ENCODE results near the gene FXYD2. TPM values are rescaled to one million over a fixed set of nuclear protein-coding genes. Genes with fewer than 3 reads are reported as not detected.

FXYD2 gene
- total and polyA plus RNA-seq, 2 donors (not counting 3 experiments of a cell fraction or from before 2014, with no cell fraction given): 0.99 to 1.8 TPM

- dilution Hi-C loops (cut with MboI; ENCODE audit: extremely low pct_ligation_motif_present, low sequenced_read_pairs): no loop called here
- Histone ChIP-seq H3K9me1 (replicated peaks; ENCODE audit: control insufficient read depth, extremely low read depth, insufficient read depth, low read length) (no peaks in the 10 kb centered on the region), H3K4me1 (ENCODE audit: control insufficient read depth, extremely low read depth, insufficient read depth, low read length) (no peaks in the 10 kb centered on the region), H3K27me3 (ENCODE audit: control insufficient read depth in 2 of 2, insufficient read depth in 2 of 2, low read length in 2 of 2) (peaks cover 40 to 41% of the 10 kb centered on the region in 2 experiments), H3K79me2 (ENCODE audit: control insufficient read depth, insufficient read depth, low read length) (no peaks in the 10 kb centered on the region), H3K9me3 (replicated peaks; ENCODE audit: control insufficient read depth, insufficient read depth, low read length) (no peaks in the 10 kb centered on the region), H3K27ac (ENCODE audit: insufficient read depth, low read depth, low read length) (no peak overlapping the region), H3K4me2 (ENCODE audit: insufficient read depth, low read length) (no peak overlapping the region), H3K4me3 (replicated peaks in 1 of 3; ENCODE audit: insufficient read depth in 1 of 3, low read depth in 1 of 3, low read length in 3 of 3) (no peak overlapping the region), H2AFZ (ENCODE audit: low read depth, low read length) (no peak overlapping the region), H4K20me1 (replicated peaks; ENCODE audit: control insufficient read depth, extremely low read depth, insufficient read depth, low read length) (no peaks in the 10 kb centered on the region), H3K36me3 (ENCODE audit: control insufficient read depth in 2 of 2, extremely low read depth in 1 of 2, insufficient read depth in 2 of 2, low read length in 2 of 2) (no peaks in the 10 kb centered on the region), H3K9ac (replicated peaks; ENCODE audit: extremely low read depth, insufficient read depth, low read length) (no peak overlapping the region)
- TF ChIP-seq CTCF (IDR thresholded peaks at IDR 0.05; ENCODE audit: extremely low read depth in 1 of 2, insufficient read depth in 1 of 2, low read depth in 1 of 2, low read length in 2 of 2): no peak
- no peak for TF ChIP-seq MYC (IDR thresholded peaks at IDR 0.05; ENCODE audit: low read depth, low read length)
- TF ChIP-seq FOS (IDR thresholded peaks at IDR 0.05; ENCODE audit: borderline replicate concordance, insufficient read depth, low read length): no peak
- no peak for TF ChIP-seq POLR2A (IDR thresholded peaks at IDR 0.05; ENCODE audit: low read depth, low read length)
- ChIA-PET POLR2A (no interaction called here), CTCF (interaction anchor here (1.2 kb wide), 1 partner anchor 258 kb away, joined by 4 read pairs; no protein-coding TSS in a partner anchor)
- intact Hi-C loops (cut with micrococcal nuclease): no loop called here
- BruUV-seq (replicated peaks): no TSS peak
- no peak for FAIRE-seq
- DNase-seq (ENCODE audit: low read depth, low spot score): no peak
Measured at GRCh38 chr11:117794772-117795629, 29.5 kb downstream of the FXYD2 start.

- Histone ChIP-seq H3K9me3 (replicated peaks; ENCODE audit: control insufficient read depth, insufficient read depth, low read length) (no peaks in the 10 kb centered on the region), H4K20me1 (replicated peaks; ENCODE audit: control insufficient read depth, extremely low read depth, insufficient read depth, low read length) (no peaks in the 10 kb centered on the region), H3K4me1 (ENCODE audit: control insufficient read depth, extremely low read depth, insufficient read depth, low read length) (no peaks in the 10 kb centered on the region), H3K9ac (replicated peaks; ENCODE audit: extremely low read depth, insufficient read depth, low read length) (no peak overlapping the region), H3K4me3 (replicated peaks in 1 of 3; ENCODE audit: insufficient read depth in 1 of 3, low read depth in 1 of 3, low read length in 3 of 3) (no peak overlapping the region), H3K36me3 (ENCODE audit: control insufficient read depth in 2 of 2, extremely low read depth in 1 of 2, insufficient read depth in 2 of 2, low read length in 2 of 2) (no peaks in the 10 kb centered on the region), H3K27ac (ENCODE audit: insufficient read depth, low read depth, low read length) (no peak overlapping the region), H3K79me2 (ENCODE audit: control insufficient read depth, insufficient read depth, low read length) (no peaks in the 10 kb centered on the region), H3K27me3 (ENCODE audit: control insufficient read depth in 2 of 2, insufficient read depth in 2 of 2, low read length in 2 of 2) (peaks cover 35 to 41% of the 10 kb centered on the region in 2 experiments), H3K4me2 (ENCODE audit: insufficient read depth, low read length) (no peak overlapping the region), H3K9me1 (replicated peaks; ENCODE audit: control insufficient read depth, extremely low read depth, insufficient read depth, low read length) (no peaks in the 10 kb centered on the region), H2AFZ (ENCODE audit: low read depth, low read length) (no peak overlapping the region)
- FAIRE-seq (no peak), DNase-seq (ENCODE audit: low read depth, low spot score) (no peak)
- BruUV-seq (replicated peaks): no TSS peak
- dilution Hi-C loops (cut with MboI; ENCODE audit: extremely low pct_ligation_motif_present, low sequenced_read_pairs) (no loop called here), intact Hi-C loops (cut with micrococcal nuclease) (no loop called here)
- CTCF ChIA-PET: interaction anchor here (1.2 kb wide), 1 partner anchor 259 kb away, joined by 4 read pairs; no protein-coding TSS in a partner anchor
- POLR2A ChIA-PET: no interaction called here
- TF ChIP-seq MAX (IDR thresholded peaks at IDR 0.05; ENCODE audit: insufficient read depth, insufficient read length): no peak
- no peak for TF ChIP-seq FOS (IDR thresholded peaks at IDR 0.05; ENCODE audit: borderline replicate concordance, insufficient read depth, low read length)
- TF ChIP-seq CTCF (IDR thresholded peaks at IDR 0.05; ENCODE audit: extremely low read depth in 1 of 2, insufficient read depth in 1 of 2, low read depth in 1 of 2, low read length in 2 of 2): no peak
- no peak for TF ChIP-seq POLR2AphosphoS5 (IDR thresholded peaks at IDR 0.05; ENCODE audit: insufficient read depth, low read depth, low read length)
- no peak for TF ChIP-seq GATA2 (IDR thresholded peaks at IDR 0.05; ENCODE audit: insufficient read depth, insufficient read length, low read depth, low read length)
- no peak for TF ChIP-seq MYC (IDR thresholded peaks at IDR 0.05; ENCODE audit: low read depth, low read length)
- no peak for TF ChIP-seq POLR2A (IDR thresholded peaks at IDR 0.05; ENCODE audit: low read depth, low read length)
- TF ChIP-seq EZH2 (IDR thresholded peaks at IDR 0.05; ENCODE audit: borderline replicate concordance, low read depth, low read length, severe bottlenecking): no peak
- TF ChIP-seq JUN (IDR thresholded peaks at IDR 0.05; ENCODE audit: borderline replicate concordance, insufficient read depth, insufficient read length, low read depth): no peak
Measured at GRCh38 chr11:117794135-117794534, 30.4 kb downstream of the FXYD2 start.

Measured in endothelial cell of umbilical vein (primary cell).